ENCODE results near the gene ELMOD3.
"Not testable (repeated sequence)": the region's sequence is repeated elsewhere in the genome, so short reads cannot be mapped to it uniquely, and the experiment has no call there.

ELMOD3 gene

DNA sequence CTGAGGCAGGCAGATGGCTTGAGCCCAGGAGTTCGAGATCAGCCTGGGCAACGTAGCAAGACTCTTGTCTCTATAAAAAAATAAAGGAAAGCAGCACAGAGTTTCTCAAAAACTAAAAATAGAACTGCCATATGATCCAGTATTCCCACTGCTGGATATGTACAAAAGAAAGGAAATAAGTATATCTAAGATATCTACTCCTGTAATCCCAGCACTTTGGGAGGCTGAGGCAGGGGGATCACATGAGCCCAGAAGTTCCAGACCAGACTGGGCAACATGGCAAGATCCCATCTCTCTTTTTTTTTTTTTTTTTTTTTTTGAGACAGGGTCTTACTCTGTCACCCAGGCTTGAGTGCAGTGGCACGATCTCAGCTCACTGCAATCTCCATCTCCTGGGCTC, 24.9 kb upstream of the ELMOD3 start:
- DNase-seq: not testable (repeated sequence)

DNA sequence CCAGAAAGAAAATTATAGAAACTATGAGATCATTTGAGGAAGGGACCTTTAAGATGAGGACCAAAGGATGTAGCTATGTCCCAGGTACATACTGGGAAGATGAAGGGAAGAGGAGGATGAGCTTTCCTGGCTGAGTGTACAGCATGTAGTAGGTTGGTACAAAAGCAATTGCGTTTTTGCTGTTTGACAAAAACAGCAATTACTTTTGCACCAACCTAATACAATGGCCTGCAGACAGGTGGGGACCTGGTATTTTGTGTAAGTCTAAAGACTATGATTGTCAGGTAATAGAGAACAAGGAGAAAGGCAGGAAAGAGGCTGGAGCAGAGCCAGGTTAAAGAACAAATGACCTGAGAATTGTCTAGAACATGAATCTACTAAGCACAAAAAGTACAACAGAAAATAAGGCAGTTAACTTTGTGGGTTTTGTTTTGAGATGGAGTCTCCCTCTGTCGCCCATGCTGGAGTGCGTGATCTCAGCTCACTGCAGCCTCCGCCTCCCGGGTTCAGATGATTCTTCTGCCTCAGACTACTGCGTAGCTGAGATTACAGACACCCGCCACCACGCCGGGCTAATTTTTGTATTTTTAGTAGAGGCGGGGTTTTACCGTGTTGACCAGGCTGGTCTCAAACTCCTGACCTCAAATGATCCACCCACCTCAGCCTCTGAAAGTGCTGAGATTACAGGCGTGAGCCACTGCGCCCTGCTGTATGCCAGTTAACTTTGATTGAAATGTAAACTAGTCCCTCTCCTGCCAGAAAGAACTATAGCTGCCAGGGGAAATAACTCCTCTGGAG, 23.5 kb upstream of the ELMOD3 start:
- no peak for DNase-seq

DNA sequence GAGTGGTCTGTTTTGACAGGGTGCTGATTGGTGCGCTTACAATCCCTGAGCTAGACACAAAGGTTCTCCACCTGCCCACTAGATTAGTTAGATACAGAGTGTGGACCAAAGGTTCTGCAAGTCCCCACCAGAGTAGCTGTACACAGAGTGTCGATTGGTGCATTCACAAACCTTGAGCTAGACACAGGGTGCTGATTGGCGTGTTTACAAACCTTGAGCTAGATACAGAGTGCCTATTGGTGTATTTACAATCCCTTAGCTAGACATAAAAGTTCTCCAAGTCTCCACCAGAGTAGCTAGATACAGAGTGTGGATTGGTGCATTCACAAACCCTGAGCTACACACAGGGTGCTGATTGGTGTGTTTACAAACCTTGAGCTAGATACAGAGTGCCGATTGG, 20.7 kb upstream of the ELMOD3 start:
- not testable (repeated sequence) for DNase-seq

DNA sequence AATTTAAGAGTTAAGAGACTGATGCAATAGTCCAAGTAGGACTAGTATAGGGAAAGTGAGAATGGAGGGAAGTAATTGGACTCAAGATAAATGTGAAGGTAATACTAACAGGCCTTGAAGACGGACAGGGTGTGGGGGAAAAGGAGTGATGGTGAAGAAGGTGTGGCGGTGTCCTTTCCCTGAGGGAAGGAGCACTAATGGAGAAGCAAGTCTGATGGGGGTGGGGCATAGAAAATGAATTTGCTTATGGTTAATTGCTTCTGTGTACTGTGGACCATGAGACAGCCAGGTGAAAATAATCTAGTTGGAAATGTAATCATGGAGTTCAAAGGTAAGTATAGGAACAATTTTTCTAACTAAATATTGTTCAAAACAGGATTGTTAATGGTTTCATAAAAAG, 19.6 kb upstream of the ELMOD3 start:
- no peak for DNase-seq

DNA sequence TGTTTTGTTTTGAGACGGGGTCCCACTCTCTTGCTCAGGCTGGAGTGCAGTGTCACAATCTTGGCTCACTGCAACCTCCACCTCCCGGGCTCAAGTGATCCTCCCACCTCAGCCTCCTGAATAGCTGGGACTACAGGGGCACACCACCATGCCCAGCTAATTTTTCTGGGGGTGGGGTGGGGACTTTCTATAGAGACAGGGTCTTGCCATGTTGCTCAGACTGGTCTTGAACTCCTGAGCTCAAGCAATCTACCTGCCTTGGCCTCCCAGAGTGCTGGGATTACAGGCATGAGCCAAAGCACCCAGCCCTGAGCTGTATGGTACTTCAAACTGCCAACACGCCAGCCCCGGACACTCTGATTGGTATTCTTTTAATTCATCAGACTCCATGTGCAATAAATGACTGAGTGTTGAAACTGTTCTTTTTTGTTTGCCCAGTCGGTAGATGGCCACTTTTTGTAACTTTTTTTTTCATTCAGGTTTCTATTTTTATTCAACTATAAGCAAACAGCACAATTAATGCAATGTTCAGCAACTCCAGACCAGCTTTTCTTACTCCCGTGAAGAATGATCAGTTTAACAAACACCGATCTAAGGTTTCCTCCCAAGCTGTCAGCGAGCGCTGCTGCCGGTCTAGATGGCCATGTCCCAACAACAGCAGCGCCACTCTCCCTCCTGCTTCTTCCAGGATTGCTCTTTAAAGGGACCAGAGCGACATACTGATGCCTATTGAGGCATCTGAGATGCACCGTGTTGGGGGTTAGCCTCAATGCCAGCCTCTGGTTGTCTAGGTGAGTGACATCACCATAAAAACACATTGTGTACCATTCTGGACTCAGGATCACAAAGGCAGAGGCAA, 14.3 kb upstream of the ELMOD3 start:
- DNase-seq: no peak

DNA sequence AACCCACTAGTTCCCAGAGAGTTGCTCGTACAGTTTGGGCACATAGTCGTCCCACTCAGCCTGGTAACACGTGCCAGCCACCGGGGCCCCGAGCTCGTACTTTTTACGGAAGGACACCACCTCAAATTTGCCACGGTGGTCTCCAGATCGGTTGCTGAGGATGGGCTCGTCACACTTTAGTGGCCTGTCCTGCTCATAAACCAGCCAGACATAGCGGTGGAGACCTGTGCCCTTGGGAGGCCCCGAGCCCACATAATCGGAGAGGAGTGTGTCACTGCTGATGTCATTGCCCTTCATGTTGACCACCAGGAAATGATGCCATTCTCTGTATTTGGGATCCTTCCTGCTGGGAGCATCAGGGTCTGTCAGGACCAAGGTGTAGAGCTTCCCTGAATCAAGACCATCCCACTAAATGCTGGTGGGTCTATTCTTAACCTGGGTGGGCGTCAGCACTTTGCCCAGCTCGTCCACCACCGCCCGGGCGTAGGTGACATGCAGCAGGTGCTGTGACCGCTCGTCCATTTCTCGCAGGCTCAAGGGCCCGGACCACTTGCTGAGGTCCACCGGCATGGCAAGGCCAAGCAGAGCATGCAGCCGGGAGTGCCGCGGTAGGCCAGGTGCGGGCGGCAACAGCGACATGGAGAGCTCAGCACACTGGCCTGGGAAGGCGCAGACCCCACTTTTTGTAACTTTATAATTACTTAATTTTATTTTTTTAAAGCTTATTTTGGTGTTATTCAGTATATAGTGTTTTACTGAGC, 13.1 kb upstream of the ELMOD3 start:
- no peak for DNase-seq

DNA sequence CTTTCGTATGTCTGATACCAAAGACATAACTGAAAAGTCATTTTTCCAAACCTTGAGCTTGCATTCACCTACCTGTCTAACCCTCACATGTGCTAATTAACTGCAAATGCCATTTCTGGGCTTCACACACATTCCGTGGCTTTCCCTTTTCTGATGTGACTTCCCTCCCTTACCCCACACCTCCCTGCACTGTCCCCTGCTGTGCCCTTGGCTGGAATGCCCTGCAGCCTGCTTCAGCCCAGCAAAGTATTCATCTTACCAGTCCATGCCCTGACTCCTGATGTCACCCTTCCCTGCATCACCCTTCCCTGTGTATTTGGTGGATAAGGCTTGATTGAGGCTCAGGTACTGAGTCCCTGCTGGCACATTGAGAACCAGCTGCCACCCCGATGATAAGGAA, 12.4 kb upstream of the ELMOD3 start:
- DNase-seq: no peak

DNA sequence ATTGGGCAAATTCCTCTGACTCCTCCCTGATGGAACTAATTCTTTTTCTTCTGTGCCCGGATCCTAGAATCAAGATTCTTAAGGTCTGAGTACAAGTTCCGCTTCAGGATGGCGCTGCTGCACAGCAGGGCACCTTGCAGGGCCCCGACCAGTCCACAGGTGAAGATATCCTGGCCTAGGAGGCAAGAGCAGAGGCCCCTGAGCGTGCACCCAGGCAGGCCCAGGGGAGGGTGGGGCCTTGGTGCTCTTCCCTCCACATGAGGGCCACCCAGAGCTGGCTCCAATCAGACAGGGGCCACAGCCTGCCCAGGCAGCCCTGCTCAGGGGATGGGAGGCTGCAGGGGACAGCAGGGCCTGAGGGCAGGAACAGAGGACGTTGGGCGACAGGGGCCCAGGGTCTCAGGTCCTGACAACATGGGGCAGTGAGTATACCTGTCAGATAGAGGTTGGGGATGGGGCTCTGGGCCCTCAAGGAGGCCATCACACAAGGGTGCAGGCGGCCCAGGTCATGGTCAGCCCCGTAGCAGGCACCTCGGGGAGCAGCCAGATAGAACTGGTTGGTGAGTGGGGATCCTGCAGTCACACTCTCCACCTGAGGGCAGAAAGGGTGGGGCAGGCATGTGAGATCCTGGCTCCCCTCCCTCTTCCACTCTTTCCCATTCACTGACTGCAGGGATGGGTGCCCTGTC, 11.2 kb upstream of the ELMOD3 start:
- not testable (repeated sequence) for DNase-seq

DNA sequence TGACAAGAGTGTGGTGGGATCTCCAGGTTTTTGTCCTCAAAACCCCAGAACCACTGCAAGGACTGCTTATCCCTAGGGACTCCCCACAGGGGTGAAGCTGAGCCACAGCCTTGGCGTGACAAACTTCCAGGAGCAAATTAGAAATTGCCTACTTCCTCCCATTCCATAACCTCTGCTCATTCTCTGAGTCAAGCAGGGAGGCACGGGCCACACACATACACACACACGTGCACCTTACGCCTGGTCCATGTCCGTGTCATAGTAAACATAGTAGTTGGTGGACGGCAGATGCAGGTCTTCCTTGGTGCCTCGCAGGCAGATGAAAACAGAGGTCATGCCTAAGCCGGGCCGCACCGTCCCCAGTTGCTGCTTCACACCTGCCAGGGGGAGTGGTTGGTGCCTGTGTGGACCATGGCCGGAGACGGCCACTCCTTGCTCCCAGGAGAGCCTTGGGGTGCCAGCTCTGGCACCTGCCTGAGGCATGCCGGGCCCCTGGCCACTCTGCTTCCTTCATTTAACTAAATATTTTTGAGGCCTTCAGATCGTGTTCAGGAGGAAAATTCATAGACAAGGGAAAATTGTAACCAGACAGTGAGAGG, 10.1 kb upstream of the ELMOD3 start:
- no peak for DNase-seq

DNA sequence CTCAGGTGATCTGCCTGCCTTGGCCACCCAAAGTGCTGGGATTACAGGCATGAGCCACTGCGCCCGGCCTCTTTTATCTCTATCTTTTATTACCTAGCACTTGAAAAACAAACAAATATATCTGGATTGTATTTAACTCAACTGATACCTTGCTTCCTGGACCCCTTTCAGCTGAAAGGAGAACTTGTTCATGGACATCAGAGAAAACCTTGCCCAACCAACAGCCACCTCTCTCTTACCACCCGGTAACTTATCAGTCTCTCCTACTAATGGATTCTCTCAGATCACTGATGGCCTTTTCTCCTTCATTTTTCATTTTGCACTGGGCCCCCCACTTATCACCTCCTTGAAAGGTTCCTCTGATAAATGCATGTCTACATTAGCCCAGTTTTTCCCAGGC, 7.0 kb upstream of the ELMOD3 start:
- no peak for DNase-seq

DNA sequence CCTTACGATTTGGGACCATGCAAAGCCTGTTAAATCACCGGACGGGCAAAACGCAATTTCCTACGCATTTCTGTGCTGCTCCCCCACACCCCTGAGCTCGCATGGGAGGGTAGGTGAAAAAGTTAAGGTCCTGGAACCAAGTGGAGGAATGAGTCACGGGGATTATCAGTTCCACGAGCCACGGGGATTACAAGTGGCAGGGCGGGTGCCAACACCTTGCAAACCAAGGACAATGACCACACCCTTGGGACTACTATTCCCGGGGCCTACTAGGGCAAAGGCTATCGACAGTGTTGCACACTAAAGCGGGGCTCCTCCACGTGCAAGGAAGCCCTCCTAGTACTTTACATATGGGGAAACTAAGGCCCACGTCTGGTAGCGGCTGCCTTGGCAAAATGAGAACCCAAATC, 688 bp upstream of the ELMOD3 start:
- peak; percentile 10 for DNase-seq

DNA sequence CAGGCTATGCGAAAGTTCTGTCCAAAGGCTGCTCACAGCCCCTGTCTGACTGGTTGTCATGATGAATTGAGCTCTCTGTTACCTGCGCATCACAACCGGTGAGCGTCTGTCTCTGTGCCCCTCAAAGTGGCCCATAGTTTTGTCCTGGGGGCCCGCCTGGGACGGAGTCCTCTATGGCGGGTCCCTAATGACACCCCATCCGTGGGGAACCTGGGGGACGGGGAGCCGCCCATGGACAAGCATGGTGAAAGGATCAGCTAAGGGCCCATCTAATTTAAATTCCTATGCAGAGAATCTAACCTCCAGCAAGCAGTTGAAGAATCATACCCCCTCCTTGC, 473 bp downstream of the ELMOD3 start:
- no peak for DNase-seq

DNA sequence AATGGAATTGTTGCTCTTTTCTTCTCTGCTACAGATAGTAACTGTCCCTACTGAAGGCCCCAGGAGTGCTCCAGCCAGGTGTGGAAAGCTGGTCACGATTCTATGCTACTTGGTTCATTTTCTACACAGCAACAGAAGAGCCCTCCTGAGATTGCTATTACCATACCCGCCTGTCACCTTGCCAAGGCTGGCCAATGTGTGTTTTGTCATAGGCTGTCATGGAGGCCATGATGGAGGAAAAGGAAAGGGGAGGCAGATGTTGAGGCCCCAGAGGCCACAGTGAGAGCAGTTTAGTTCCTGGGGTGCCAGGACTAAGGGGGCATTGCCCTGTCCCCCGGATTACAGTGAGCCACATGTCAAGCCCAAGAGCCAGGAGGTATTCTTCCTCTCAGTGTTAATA, 952 bp downstream of the ELMOD3 start:
- DNase-seq: no peak

DNA sequence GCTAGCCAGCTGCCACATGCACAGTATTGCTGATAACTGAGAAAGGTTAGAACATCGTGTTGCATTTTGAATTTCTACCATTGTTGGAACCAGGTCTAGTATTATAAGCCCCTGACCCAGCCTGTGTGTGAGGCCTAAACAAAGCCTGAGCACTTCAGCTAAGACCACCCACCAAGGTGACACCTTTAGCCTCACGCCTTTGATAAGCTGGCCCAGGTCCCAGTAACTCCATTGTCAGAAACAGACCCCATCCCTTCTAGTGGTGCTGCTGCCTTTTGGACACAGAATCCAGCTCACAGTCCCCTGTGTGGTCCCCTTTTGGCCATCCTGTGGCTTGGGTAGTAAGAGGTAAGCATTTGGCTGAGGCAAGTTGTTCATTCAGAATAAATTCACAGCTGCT, 1.6 kb downstream of the ELMOD3 start:
- no peak for DNase-seq

DNA sequence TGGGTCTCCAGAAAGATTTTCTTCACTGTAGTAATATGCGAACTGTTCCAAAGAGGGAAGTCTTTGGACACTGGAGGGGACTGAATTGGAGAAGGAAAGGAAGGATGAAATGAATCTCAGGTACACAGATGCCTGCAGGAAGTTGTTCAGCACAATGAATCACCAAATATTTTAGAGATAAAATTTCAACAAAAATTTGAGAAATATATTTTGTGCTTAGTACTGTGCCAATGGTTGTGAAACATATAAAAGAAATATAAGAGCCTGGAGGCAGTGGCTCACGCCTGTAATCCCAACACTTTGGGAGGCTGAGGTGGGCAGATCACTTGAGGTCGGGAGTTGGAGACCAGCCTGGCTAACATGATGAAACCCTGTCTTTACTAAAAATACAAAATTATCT, 3.2 kb downstream of the ELMOD3 start:
- DNase-seq: no peak

DNA sequence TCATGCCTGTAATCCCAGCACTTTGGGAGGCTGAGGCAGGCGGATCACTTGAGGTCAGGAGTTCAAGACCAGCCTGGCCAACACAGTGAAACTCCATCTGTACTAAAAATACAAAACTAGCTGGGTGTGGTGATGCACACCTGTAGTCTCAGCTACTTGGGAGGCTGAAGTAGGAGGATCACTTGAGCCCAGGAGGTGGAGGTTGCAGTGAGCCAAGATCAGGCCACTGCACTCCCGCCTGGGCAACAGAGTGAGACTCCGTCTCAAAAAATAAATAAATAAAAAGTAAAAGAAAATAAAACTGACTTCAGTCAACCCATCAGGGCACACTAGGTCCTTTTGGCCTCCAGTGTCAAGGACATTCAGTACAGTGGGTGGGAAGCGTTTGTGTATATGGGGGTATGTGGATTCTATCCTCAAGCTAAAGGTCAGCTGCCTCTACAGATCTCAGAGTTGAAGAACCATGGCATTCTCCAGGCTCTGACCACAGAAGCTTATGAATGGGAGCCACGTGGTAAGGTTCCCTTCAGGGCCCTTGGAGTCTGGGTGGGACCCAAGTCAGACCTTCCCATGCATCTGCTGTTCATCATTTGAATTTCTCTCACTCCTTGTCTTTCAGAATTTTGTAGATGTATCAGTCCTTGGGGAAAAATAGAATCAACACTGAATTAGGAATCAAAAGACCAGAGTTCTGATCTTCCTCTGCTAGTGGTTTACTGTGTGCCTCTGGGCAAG, 8.3 kb downstream of the ELMOD3 start:
- not testable (repeated sequence) for DNase-seq

DNA sequence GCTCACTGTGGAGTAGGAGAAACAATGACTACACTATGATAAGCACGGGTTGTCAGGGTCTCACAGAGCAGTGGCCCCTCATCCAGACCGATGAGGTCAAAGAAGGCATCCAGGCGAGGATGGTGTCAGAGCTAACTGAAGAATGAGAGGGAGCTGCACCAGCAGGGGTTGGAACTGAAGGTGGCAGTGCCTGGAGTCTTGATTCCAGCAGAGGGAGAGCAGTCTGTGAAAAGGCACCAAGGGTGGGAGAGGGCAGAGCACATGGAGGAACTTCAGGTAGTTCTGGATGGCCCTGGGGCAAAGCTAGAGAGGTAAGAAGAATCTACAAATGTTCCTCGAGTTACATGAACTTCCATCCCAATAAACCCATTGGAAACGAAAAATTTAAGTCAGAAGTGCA, 12.6 kb downstream of the ELMOD3 start:
- no peak for DNase-seq

DNA sequence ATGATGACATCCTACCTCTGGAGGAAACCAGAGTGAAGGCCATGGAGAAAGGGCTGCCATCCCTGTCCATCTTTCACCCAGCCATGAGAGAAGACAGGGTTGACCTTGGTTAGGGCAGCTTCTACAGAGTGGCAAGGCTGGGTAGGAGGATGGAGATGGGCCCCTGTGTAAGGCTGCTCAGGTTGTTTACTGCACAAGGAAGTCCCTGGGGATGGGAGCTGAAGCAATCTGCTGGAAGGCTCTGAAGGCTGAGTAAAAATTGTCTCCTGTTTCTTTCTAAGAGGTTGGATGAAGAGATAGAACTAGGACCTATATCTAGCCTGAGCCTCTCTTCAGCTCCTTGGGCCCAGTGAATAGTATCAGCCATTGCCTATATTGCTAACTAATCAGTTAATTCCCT, 14.4 kb downstream of the ELMOD3 start:
- DNase-seq: no peak

DNA sequence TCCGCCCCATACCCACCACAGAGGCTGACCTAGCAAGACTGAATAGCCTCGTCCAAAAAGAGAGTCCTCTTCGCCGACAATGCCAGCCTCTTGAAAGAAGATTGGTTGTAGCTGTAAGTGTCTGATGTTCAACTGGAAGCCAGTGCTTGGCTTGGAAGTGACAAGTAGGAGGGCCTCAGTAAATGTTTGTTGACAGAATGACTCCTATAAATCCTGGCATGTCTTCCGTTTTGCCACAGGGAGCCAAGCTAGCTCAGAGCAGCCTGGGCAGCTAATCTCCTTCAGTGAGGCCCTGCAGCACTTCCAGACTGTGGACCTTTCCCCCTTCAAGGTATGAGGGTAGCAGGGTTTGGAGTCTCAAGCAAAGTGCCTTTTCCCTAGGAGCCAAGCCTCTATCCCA, 14.9 kb downstream of the ELMOD3 start:
- DNase-seq: no peak

DNA sequence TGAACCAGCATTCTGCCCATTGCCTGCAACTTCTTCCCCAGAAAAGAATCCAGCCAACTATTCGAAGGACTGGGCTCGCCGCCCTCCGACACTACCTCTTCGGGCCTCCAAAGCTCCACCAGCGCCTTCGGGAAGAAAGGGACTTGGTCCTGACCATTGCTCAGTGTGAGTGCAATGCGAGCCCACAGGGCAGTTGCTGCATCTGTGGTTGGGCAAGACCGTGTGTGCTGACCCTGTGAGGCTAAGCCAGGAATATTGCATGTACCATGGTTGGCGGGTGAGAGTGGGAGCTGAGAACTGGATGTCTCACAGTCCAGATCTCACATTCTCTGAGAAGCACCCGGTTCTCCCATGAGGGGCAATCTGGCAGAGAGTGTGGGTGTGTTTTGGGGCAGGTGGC, 16.5 kb downstream of the ELMOD3 start:
- no peak for DNase-seq

DNA sequence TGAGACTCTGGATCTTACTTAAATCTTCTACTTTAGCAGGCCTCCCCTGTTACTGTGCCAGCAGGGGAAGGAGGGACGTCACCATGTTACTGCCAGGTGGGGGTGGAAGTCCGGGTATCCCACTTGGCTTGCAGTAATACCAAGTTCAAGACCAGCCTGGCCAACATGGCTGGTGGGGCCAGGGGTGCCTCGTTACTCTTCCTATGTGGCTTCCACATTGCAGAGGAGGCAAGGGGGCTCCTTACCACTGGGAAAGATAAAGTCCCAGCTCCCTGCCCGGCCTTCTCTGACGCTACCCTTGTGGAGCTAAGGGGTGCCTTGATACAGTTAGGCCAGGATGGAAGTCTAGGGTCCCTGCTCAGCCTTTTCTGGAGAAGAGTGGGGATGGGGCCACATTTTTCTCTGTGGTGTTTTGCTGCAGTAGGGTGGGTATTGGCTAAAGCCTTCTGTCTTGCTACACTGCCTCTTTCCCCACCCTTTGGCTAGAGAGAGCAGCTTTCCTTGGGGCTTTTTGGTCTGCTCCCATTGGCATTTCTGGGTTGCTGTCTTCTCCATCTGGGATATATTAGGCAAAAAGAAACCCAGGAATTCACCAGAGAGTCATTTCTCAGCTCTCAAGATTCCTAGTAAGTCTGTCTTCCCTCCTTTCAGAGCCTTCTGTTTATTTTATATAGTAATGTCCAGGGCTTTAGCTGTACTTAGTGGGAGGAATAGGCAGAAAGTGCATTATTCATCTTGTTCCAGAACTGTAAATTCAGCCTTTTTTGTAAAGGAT, 21.9 kb downstream of the ELMOD3 start:
- no peak for DNase-seq
